AG10803 (cell line): ENCODE data around the gene BASP1.

Source experiments
- DNase-seq: peaks from one replicate; pipeline ENCODE4 v3.0.0; 2010; ENCODE audit warnings: low read depth
- H3K4me3 ChIP-seq: 2 replicates; pipeline ENCODE4 v1.5.1; 2011; ENCODE audit warnings: mild to moderate bottlenecking, low read length, control low read depth
- TF ChIP-seq, protein P1 (sequence below): conservative IDR thresholded peaks from 2 replicates; pipeline ENCODE4 v1.5.1; 2011; ENCODE audit warnings: mild to moderate bottlenecking, low read length, control low read depth, inconsistent platforms

BASP1 gene

DNA sequence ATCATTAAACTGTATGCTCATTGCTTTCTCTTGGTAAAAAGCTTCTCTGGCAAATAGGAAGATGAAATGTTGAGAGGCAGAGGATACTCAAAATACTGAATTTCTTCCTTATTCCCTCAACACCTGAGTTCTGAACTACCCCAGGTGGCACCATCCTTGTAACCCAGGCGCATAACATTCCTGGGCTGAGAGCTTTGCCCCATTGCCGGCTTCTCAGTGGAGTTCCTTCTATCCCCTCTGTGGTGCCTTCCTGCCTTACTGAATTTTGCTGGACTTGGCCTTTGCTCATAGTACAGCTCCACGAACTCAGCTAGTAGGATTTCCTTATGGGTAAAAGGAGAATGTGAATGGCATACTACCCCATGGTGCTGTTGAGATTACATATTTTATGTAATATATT is 54.7 kb downstream of the BASP1 start:
- TF ChIP-seq, protein P1, sequence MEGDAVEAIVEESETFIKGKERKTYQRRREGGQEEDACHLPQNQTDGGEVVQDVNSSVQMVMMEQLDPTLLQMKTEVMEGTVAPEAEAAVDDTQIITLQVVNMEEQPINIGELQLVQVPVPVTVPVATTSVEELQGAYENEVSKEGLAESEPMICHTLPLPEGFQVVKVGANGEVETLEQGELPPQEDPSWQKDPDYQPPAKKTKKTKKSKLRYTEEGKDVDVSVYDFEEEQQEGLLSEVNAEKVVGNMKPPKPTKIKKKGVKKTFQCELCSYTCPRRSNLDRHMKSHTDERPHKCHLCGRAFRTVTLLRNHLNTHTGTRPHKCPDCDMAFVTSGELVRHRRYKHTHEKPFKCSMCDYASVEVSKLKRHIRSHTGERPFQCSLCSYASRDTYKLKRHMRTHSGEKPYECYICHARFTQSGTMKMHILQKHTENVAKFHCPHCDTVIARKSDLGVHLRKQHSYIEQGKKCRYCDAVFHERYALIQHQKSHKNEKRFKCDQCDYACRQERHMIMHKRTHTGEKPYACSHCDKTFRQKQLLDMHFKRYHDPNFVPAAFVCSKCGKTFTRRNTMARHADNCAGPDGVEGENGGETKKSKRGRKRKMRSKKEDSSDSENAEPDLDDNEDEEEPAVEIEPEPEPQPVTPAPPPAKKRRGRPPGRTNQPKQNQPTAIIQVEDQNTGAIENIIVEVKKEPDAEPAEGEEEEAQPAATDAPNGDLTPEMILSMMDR = no peak
- H3K4me3 ChIP-seq = no peak overlapping the region
- DNase-seq = no peak

DNA sequence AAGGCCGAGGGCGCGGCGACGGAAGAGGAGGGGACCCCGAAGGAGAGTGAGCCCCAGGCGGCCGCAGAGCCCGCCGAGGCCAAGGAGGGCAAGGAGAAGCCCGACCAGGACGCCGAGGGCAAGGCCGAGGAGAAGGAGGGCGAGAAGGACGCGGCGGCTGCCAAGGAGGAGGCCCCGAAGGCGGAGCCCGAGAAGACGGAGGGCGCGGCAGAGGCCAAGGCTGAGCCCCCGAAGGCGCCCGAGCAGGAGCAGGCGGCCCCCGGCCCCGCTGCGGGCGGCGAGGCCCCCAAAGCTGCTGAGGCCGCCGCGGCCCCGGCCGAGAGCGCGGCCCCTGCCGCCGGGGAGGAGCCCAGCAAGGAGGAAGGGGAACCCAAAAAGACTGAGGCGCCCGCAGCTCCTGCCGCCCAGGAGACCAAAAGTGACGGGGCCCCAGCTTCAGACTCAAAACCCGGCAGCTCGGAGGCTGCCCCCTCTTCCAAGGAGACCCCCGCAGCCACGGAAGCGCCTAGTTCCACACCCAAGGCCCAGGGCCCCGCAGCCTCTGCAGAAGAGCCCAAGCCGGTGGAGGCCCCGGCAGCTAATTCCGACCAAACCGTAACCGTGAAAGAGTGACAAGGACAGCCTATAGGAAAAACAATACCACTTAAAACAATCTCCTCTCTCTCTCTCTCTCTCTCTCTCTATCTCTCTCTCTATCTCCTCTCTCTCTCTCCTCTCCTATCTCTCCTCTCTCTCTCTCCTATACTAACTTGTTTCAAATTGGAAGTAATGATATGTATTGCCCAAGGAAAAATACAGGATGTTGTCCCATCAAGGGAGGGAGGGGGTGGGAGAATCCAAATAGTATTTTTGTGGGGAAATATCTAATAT is 58.1 kb downstream of the BASP1 start:
- no peak overlapping the region for H3K4me3 ChIP-seq
- no peak for DNase-seq
- TF ChIP-seq, protein P1 = no peak

DNA sequence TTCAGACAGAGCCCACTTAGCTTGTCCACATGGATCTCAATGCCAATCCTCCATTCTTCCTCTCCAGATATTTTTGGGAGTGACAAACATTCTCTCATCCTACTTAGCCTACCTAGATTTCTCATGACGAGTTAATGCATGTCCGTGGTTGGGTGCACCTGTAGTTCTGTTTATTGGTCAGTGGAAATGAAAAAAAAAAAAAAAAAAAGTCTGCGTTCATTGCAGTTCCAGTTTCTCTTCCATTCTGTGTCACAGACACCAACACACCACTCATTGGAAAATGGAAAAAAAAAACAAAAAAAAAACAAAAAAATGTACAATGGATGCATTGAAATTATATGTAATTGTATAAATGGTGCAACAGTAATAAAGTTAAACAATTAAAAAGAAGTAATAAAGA is 59.0 kb downstream of the BASP1 start:
- TF ChIP-seq, protein P1 = no peak
- no peak for DNase-seq
- H3K4me3 ChIP-seq = no peak overlapping the region

DNA sequence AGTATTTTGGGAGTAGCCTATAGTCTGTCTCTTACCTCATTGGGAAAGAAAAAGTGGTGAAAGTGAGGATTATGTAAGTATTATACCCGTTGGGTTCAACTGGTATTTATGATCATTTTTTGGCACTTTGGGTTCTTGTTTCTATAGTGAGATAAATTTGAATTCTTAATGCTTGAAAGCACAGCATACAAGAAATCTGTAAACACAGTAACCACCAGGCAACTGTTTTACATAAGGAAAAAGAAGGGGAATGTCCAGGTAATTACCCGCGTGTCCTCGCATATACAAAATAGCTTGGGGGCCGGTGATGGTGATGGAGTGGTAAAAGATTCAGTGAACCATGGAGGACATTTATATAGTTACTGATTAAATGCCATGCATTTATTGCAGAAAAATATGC is 60.5 kb downstream of the BASP1 start:
- DNase-seq = no peak
- no peak overlapping the region for H3K4me3 ChIP-seq
- TF ChIP-seq, protein P1 = no peak

DNA sequence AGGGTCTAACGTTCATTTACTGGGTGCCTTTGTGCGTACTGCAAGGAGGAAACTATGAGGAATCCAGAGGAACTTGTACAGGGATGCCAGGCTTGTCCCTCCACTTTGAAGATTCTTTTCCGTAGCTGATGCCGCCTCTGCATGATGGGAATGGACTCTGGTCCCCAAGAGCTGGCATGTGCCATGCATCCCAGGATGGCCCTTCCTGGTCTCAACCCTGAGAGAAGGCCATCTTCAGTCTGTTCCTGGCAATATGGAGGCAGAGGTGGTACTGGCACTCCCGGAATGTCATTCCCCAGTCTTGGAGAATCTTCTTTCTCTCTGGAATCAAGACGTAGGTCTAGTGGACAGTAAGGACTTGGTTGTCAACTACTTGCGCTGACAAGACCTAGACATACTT is 61.5 kb downstream of the BASP1 start:
- no peak overlapping the region for H3K4me3 ChIP-seq
- DNase-seq = no peak
- TF ChIP-seq, protein P1 = no peak

DNA sequence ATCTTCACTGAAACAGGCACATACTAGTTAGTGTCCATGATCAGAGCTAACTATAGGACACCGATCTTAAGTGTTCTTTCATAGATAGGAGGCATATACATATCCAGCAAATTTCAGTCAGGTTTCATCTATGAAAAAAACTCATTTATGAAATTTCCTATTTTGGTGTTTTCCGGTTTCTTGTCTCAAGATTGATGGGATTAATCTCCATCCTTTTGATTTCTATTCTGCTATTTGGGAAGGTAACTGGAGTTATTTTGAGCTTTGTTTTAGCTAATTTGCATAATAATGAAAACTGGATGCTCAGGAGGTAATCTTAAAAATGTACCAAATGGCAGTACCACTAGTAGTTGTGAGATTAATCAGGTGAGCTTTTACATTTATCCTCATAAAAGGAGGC is 62.1 kb downstream of the BASP1 start:
- H3K4me3 ChIP-seq = no peak overlapping the region
- TF ChIP-seq, protein P1 = no peak
- DNase-seq = no peak

DNA sequence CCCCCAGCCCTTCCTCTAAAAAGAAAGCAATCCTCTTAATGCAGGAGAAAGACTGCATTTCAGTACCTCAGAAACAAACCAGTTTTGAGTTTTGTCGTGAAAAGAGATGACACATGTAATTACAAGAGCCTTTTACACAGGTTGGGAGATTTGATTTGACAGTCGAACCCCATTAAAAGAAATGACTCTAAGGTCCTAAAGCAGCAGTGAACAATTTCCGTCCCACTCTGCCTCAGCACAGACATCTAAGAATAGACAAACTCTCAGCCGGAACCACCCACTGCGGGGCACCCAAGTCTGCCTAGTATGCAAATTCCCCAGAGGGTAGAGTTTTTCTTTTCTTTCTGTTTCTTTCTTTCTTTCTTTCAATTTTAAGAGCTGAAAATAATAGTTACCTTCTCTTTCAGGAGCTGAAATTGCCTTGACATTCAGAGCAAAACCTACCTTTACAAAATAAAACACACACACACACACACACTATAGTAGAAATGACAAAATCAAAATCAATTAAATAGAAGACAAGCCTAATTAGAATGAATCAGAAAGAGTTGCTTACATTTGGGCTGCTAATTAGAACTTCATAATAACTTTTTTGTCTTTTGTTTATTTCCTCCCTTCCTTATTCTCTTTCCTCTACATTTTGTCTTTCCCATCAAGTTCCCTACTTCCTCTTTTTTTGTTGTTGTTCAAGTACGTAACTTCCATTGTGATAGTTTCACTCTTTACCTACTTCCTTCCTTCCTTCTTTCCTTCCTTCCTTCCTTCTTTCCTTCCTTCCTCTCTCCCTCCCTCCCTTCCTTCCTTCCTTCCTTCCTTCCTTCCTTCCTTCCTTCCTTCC is 65.1 kb downstream of the BASP1 start:
- H3K4me3 ChIP-seq = no peak overlapping the region
- no peak for DNase-seq
- TF ChIP-seq, protein P1 = no peak
